Sigmoid colon (tissue), 7 donors: Measurements from ENCODE around the gene MRPL21. TPM values are rescaled to one million over a fixed set of nuclear protein-coding genes. Genes with fewer than 3 reads are reported as not detected.
A peak's percentile ranks its signal among the peaks of the same experiment; 100 is the strongest.

Experiments
- DNase-seq: peaks from one replicate; pipeline ENCODE4 v3.0.0-alpha.2; 2019
- H3K27ac ChIP-seq, 4 donors: fragments of 200-600 bp; sonication (generic); one replicate each; pipeline ENCODE4 v1.5.1; 2016 to 2019; ENCODE audit warnings: mild to moderate bottlenecking in 1 of 4
- H3K27me3 ChIP-seq, 3 donors: fragments of 200-600 bp; sonication (generic); one replicate each; pipeline ENCODE4 v1.5.1; 2019; ENCODE audit warnings: mild to moderate bottlenecking in 1 of 3
- H3K36me3 ChIP-seq, 4 donors: fragments of 200-600 bp; sonication (generic); one replicate each; pipeline ENCODE4 v1.5.1; 2016 to 2019
- H3K4me1 ChIP-seq, 4 donors: fragments of 200-600 bp; sonication (generic); one replicate each; pipeline ENCODE4 v1.5.1; 2017 to 2019
- H3K4me3 ChIP-seq, 4 donors: fragments of 200-600 bp; sonication (generic); one replicate each; pipeline ENCODE4 v1.5.1; 2017 to 2019; ENCODE audit warnings: mild to moderate bottlenecking in 2 of 4, moderate library complexity in 1 of 4
- H3K9me3 ChIP-seq, 4 donors: fragments of 200-600 bp in 3 of 4; sonication (generic) in 3 of 4; one replicate each; pipeline versions ENCODE4 v1.5.1 to v1.6.1; 2013 to 2019
- CTCF ChIP-seq, 4 experiments: fragments of 450-650 bp in 3 of 4; fragments of 200-600 bp in 1 of 4; IDR thresholded peaks; one replicate each; pipeline ENCODE4 v1.5.1; 2016 to 2019; ENCODE audit warnings: antibody characterized with exemption in 4 of 4, mild to moderate bottlenecking in 3 of 4, moderate library complexity in 2 of 4
- EP300 ChIP-seq, 4 donors: sonication (generic); formaldehyde crosslinking; IDR thresholded peaks; one replicate each; pipeline ENCODE4 v1.6.1; 2017; ENCODE audit warnings: antibody characterized with exemption in 4 of 4
- POLR2A ChIP-seq, 2 donors: fragments of 450-650 bp; IDR thresholded peaks; one replicate each; pipeline ENCODE4 v1.6.1; 2016; ENCODE audit warnings: antibody characterized with exemption in 2 of 2, mild to moderate bottlenecking in 2 of 2, moderate library complexity in 2 of 2
- POLR2AphosphoS5 ChIP-seq, 4 donors: sonication (generic); formaldehyde crosslinking; IDR thresholded peaks; one replicate each; pipeline ENCODE4 v1.6.1; 2017; ENCODE audit warnings: antibody characterized with exemption in 4 of 4
- WGBS, 2 donors: extraction: QIAGEN DNeasy Blood & Tissue Kit; methylation state at CpG; one replicate each; pipeline ENCODE4 v1.1.7; 2013; 5-methylcytosine and 5-hydroxymethylcytosine counted together
- intact Hi-C: fragments of 100-400 bp; cut with DNase I; formaldehyde crosslinking; loops from one replicate; pipeline ENCODE4 v1.15.1; 2023
- polyA plus RNA-seq, 3 donors: library from polyadenylated mRNA; stranded (reverse); fragments of 200-250 nt; gene quantifications; one replicate each; pipeline ENCODE4 v1.2.3, GENCODE V29; 2013
- total RNA-seq, 4 donors: library from RNA; depleted of rRNA; stranded (reverse); fragments of >200 nt; gene quantifications; one replicate each; pipeline ENCODE4 v1.1.0, GENCODE V29; 2016
- donor health status: healthy with polysubstance abuse.
- donor health status: Bipolar disorder and iron deficiency.
- donor health status: healthy.

Gene MRPL21
- total and polyA plus RNA-seq, 7 donors: 53.7 to 134 (median 99.1) TPM

DNA sequence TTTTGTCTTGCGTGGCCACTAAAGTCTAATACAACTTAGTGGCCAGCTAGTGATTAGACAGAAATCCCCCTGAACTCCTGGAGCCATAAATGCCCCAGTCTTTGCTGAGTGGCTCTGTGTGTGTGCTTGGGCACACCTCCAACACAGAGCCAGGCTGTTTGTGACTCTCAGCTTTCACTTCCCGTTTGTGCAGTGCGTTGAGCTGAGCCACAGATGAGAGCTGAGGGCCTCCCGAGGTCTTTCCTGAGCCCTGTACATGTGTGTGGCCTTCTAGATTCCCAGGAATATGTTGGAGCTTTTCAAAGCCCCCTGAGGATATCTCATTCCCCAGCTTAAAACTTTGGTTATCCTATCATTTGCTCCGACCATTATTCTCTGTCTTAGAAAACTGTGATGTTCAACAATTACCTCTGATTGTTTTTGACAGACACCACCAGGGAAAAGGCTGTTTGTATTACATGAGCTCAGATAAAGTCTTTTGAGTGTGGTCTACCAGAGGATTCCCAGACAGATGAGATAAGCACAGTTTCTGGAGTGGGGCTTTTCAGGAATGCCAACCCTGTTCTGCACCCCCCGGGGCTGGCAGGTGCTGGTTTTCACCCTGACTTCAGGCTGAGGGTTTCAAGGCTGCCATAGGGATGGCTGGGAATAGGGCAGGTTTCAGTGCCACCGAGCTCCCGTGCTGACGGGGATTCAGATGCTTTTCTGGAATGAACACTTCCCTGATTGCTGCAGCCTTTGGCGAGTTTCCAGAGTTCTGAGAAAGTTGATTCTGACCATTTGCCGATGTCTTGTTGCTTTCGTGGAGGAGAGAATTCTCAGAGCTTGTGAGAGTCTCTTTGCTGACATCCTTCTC lies 23.9 kb upstream of the MRPL21 start:
- Histone ChIP-seq H3K4me1 (peaks cover 0 to 59% (median 46%) of the 10 kb centered on the region in 4 donors), H3K27ac (peak overlapping the region; percentile 81 to 94 (median 85)), H3K9me3 (peaks cover 7 to 15% (median 9%) of the 10 kb centered on the region in 4 donors), H3K4me3 (no peak overlapping the region), H3K27me3 (no peaks in the 10 kb centered on the region), H3K36me3 (peaks cover 17 to 66% (median 34%) of the 10 kb centered on the region in 4 donors)
- intact Hi-C loops: loop anchor here (2.0 kb wide), 1 partner anchor 83 kb away; no protein-coding TSS in a partner anchor
- WGBS, 2 donors: 68 to 85% methylated on average over 12 of the region's 12 CpGs
- no peak for TF ChIP-seq EP300 (IDR thresholded peaks at IDR 0.05)
- peak in 2 of 4 donors; percentile 34 to 38 for TF ChIP-seq POLR2AphosphoS5 (IDR thresholded peaks at IDR 0.05)
- no peak for DNase-seq

GRCh38 chr11:68925611-68926010 lies 22.0 kb upstream of the MRPL21 start:
- Histone ChIP-seq H3K9me3 (peaks cover 7 to 15% (median 9%) of the 10 kb centered on the region in 4 donors), H3K4me3 (no peak overlapping the region), H3K27me3 (no peaks in the 10 kb centered on the region), H3K27ac (peak overlapping the region; percentile 80 to 94 (median 85)), H3K36me3 (peaks cover 17 to 74% (median 35%) of the 10 kb centered on the region in 4 donors), H3K4me1 (peaks cover 0 to 57% (median 47%) of the 10 kb centered on the region in 4 donors)
- WGBS, 2 donors: 82 to 95% methylated on average over 3 of the region's 3 CpGs
- intact Hi-C loops: loop anchor here (2.0 kb wide), 1 partner anchor 85 kb away; no protein-coding TSS in a partner anchor
- TF ChIP-seq EP300 (IDR thresholded peaks at IDR 0.05) (no peak), CTCF (IDR thresholded peaks at IDR 0.05) (no peak), POLR2AphosphoS5 (IDR thresholded peaks at IDR 0.05) (no peak), POLR2A (IDR thresholded peaks at IDR 0.05) (no peak)
- no peak for DNase-seq

DNA sequence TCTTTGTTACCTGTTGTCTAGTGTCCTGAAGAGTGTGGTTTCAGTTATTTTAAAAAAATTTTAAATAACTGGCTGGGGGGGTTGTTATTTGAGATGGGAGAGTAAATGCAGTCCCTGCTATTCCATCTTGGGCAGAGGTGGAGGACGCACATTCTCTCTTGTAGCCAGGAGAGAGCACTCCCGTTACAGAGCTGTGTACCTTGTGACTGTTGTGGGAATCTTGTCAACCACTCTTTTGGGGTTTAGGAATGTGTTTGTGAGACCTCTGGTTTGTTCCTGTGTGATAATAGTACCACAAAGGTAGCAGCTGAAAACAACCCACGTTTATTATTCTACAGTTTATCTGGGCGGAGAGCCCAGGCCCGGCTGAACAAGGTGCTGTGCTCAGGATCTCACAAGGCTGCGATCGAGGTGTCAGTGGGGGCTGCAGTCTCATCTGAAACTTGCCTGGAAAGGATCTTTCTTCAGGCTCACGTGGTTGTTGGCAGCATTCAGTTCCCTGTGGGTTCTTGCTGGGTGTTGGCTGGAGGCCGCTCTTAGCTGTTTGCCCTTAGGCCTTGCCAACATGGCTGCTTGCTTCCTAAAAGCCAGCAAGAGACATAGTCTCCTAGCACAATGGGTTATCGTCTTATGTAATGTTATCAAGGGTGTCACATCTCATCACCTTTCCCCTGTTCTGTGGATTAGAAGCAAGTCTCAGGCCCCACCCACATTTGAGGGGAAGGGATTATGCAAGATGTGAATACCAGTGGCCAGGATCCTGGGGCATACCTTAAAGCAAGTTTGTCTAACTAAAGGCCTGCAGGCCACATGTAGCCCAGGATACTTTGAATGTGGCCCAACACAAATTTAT lies 20.7 kb upstream of the MRPL21 start:
- H3K36me3 ChIP-seq: peaks cover 18 to 74% (median 27%) of the 10 kb centered on the region in 4 donors
- H3K4me1 ChIP-seq: peaks cover 0 to 64% (median 46%) of the 10 kb centered on the region in 4 donors
- H3K9me3 ChIP-seq: peaks cover 7 to 15% (median 9%) of the 10 kb centered on the region in 4 donors
- 90 to 95% methylated on average over 10 of the region's 10 CpGs for WGBS, 2 donors
- no peak overlapping the region for H3K4me3 ChIP-seq
- intact Hi-C loops: loop anchor here (5.0 kb wide), 1 partner anchor 163 kb away; no protein-coding TSS in a partner anchor
- peak; percentile 84 for DNase-seq
- TF ChIP-seq CTCF (IDR thresholded peaks at IDR 0.05) (no peak), POLR2AphosphoS5 (IDR thresholded peaks at IDR 0.05) (peak in 1 of 4 donors; percentile 31), POLR2A (IDR thresholded peaks at IDR 0.05) (no peak), EP300 (IDR thresholded peaks at IDR 0.05) (no peak)
- peak overlapping the region; percentile 80 to 94 (median 85) for H3K27ac ChIP-seq
- no peaks in the 10 kb centered on the region for H3K27me3 ChIP-seq

DNA sequence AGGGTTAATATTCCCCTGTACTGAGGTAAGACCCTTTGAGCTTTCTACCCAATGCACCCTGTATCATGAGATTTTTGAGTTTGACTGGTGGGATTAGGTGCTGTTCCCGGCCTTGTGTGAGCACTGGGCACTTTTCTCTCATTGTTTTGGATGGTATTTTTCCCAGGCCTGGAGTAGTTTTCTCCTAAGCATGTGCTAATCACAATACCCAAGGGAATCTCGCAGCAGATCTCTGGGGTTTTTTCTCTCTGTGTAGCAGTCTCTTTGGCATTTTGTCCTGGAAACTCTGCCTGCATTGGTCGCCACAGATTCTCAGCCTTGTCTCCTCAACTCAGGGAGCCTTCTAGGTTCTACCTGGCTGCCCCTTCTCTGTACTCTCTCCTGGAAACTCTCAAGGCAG lies 20.0 kb upstream of the MRPL21 start:
- no peak overlapping the region for H3K4me3 ChIP-seq
- peaks cover 0 to 57% (median 39%) of the 10 kb centered on the region in 4 donors for H3K4me1 ChIP-seq
- TF ChIP-seq EP300 (IDR thresholded peaks at IDR 0.05) (no peak), POLR2AphosphoS5 (IDR thresholded peaks at IDR 0.05) (no peak), POLR2A (IDR thresholded peaks at IDR 0.05) (no peak), CTCF (IDR thresholded peaks at IDR 0.05) (no peak)
- peaks cover 7 to 15% (median 9%) of the 10 kb centered on the region in 4 donors for H3K9me3 ChIP-seq
- H3K27ac ChIP-seq: peak overlapping the region; percentile 80 to 94 (median 85)
- WGBS, 2 donors: 93 to 95% methylated on average over 3 of the region's 3 CpGs
- no peaks in the 10 kb centered on the region for H3K27me3 ChIP-seq
- H3K36me3 ChIP-seq: peaks cover 14 to 74% (median 28%) of the 10 kb centered on the region in 4 donors
- DNase-seq: peak; percentile 29
- intact Hi-C loops: loop anchor here (5.0 kb wide), 1 partner anchor 164 kb away; no protein-coding TSS in a partner anchor
